GM21825 (cell line): ENCODE measurements around the gene CRIP2.
A peak's percentile ranks its signal among the peaks of the same experiment; 100 is the strongest.

ENCODE experiments used
- ATAC-seq: cut with Tn5 transposase; IDR thresholded peaks from one replicate; pipeline ENCODE4 v1.9.1; 2021; ENCODE audit warnings: mild to moderate bottlenecking, moderate library complexity; ENCODE audit not compliant: unreplicated experiment

The CRIP2 gene

DNA sequence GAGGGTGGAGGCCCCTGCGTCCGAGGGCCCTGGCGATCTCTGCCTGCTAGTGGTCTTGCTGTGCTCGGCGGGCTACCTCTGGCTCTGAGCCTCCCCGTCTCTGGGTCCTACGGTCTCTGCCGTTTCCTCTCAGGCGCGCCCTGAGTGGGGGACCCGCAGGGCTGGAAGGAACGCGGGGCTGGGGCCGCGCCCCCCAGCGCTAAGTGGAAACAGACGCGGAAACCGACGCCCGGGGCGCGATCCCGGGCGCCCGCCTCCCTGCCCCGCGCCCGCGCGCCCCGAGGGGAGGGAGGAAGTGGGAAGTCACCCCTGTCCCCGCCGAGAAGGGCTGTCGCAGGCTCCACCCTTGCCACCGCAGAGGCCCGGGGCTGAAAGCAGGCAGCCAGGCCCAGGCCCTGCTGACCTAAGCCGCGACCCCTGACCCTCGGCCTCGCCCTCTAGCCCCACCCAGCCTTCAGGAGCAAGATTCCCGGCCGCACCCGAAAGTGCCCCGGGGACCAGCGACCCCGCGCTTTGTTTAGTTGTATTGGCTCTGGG is 12.9 kb downstream of the CRIP2 start:
- no peak for ATAC-seq

DNA sequence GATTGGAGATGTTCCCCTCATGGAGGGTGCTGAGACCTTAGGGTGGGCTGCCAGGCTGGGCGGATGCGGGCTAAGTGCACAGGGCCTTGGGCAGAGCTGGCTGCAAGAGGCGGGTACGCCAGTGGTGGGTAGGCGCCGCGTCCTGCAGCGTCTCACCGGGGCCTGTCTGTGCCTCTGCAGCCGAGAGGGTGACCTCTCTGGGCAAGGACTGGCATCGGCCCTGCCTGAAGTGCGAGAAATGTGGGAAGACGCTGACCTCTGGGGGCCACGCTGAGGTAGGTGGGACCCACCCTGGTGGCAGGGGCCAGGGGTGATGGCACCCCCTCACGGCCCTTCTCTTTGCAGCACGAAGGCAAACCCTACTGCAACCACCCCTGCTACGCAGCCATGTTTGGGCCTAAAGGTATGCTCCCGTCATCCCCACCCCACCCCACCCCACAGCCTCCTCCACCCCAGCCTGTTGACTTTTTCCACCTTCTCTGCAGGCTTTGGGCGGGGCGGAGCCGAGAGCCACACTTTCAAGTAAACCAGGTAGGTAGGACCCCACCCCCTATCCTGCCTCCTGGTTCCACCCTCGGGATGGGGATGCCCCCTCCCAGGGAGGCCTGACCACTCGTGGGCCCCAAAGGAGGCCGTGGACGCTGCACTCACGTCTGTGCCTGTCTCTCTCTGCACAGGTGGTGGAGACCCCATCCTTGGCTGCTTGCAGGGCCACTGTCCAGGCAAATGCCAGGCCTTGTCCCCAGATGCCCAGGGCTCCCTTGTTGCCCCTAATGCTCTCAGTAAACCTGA is 13.6 kb downstream of the CRIP2 start:
- ATAC-seq: no peak

DNA sequence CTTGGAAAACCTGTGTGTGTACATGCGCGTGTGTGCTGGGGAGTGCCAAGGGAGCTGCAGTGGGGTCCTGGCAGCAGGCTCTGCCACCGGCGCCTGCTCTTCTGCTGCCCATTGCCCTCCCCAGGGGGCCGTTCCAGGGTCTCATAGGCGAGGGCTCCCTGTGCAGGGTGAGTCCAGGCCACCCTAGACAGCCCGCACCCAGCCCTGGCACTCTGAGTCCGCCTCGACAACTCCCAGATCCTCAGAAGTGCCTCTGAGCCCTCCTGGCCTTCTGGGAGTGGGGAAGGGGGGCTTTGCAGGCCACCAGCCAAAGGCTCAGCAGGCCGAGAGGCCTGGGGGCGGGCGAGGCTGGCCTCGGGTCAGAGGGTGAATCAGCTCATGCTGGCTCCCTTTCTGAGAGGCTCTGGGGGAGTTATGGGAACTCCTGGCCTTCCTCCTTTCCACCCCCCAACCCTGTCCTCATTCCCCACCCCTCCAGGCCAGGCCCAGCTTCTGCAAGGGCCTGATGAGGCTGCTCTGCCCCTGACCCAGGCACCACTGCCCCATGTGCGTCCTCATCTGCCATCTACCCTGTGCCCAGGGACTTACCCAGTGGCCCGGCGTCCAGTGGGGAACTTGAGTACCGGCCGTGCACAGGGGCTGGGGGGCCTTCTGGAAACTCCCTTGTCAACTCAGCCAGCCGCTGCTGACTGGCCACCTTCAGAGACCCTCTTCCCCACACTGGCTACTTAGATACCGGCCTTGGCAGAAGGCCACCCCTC is 14.3 kb downstream of the CRIP2 start:
- no peak for ATAC-seq

DNA sequence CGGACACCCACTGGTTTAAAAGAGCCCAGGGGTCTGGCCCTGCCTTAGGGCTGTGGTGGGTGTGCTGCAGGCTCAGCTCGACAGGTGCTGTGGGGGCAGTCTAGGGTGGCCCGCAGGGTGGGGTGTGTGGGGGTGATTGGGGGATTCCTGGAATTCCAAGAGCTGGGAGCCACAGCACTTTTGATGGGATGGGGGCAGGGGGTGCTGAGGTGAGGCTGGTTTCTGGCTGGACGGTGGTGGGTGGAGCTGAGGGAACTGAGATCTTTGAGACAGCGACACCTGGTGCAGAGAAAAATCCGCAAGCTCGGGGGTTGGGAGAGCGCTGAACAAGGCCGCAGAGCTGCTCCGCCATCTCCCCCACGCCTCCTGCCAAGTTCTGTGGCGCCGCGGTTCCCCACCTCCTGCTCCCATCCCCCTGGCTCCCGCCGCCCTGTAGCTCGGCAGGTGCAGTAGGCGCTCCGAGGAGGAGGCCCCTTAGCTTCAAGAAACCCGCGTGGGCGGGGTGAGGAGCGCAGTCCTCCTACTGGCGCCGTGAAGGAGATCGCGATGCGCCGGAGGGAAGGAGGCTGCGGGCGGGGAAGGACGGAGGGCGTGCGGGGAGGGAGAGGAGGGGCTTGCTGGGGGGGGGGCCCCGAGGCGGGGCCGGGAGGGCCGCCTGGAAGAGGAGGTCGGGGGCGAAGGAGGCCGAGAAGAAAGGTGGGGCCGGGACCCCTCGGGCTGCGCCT is 15.1 kb downstream of the CRIP2 start:
- ATAC-seq: no peak

DNA sequence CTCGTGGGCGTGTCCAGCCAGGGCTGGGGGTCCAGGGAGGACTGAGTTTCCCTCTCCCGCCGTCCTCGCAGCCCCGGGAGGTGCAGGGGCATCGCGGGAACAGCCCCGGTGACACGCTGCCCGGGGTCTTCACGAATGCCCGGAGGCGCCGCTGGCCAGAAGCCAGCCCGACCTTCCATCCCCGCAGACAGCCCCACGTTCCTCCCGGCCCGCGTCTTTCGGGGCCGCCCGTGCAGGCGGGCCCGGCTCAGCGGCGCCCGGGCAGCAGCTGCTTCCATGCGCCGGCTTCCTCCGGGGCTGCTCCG is 15.6 kb downstream of the CRIP2 start:
- ATAC-seq: peak; percentile 1

DNA sequence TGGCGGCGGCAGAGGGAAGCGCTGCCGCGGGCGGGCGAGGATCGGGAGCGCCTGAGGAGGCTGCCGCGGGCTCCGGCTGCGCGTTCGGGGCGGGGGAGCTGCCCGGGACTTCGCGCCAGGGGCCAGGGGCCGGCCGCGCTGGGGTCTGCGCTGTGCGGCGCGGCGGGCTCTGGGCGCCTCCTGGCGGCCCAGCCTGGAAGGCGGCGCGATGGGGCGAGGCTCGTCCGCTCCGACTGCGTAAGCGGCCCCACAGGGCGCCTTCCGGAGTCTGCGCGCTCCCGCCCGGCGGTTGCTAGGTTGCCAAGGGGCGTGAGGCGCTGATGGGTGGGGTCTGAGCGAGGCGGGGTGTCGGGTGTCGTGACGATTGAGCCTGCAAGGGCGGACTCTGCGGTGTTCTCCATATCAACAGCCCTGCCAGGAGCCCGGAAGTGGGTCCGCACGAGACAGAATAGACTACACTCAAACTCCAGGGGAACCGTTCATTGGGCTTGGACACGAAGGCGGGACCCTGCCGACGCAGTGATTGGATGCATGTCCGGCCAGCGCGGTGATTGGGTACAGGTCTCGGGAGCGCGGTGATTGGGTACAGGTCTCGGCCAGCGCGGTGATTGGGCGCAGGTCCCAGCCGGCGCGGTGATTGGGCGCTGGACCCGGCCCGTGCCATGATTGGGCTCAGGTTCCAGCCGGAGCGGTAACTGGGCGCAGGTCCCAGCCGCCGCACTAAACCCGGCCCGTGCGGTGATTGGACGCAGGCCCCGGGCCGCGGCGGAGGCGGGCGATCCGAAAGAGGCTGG is 16.1 kb downstream of the CRIP2 start, which contains the start of gene TEDC1:
Gene TEDC1 (plus strand): TSS at position 675 of the 794 bp plus-strand sequence. CDS start 130 bp downstream, outside the sequence.
- ATAC-seq: peak; percentile 54

DNA sequence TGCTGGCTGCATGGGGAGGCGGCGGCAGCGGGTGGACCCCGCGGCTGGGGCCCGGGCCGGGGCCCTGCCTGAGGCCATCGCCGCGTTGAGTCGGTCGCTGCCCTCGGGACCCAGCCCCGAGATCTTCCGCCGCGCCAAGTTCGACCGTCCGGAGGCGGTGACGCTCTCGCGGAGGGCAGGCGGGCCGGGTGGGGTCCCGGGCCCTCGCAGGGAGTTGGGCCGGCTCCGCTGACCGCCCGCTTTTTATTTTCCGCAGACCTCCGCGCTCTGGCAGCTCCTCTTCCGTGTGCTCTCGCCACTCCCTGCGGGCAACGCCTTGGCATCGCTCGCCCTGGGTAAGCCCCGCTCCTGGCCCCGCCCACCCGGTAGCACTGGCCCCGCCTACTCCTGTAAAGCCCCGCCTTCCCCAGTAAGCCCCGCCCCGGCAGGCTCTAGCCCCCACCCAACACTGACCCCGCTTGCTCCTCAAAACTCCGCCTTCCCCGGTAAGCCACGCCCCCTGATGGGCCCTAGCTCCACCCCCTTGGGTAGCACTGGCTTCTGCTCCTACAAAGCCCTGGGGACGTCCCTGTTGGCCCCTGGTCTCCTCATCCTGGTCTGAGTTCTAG is 16.8 kb downstream of the CRIP2 start:
- no peak for ATAC-seq

DNA sequence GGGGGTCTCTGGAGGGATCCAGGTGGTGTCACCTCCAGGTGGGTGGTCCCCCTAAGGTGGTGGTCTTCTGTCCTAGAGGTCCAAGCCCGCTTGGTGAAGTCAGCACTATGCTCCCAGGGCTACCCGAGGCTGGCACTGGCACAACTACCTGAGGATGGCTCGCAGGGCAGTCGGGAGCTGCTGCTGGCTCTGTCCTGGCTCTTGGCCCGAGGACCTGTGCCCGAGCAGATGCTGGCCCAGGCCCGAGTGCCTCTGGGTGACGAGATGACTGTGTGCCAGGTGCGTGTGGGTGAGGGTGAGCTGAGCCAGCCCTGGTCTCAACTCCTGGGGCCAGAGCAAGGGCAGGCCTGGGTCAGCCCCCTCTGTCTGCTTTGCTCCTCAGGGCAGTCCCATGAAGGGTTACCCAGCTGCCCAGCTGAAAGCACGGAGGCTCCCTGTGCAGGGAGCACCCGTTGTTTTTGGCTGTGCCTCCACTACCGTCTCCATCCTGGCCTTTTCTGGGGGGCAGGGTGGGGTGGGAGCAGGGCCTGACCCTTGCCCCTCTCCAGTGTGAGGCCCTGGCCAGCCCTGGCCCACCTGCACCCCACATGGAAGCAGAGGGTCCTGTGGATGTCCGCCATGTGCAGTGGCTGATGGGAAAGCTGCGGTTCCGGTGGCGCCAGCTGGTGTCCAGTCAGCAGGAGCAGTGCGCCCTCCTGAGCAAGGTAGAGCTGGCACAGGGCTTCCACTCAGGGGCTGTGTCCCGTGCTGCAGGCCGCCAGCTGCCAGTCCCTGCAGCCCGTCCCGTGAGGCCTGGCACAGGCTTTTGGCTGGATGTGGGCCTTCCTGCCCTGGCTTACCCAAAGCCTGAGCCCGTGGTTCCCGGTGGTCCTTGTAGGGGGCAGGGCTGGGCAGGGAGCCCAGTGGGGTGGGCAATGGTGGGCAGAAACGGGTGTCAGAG is 17.7 kb downstream of the CRIP2 start:
- ATAC-seq: no peak

DNA sequence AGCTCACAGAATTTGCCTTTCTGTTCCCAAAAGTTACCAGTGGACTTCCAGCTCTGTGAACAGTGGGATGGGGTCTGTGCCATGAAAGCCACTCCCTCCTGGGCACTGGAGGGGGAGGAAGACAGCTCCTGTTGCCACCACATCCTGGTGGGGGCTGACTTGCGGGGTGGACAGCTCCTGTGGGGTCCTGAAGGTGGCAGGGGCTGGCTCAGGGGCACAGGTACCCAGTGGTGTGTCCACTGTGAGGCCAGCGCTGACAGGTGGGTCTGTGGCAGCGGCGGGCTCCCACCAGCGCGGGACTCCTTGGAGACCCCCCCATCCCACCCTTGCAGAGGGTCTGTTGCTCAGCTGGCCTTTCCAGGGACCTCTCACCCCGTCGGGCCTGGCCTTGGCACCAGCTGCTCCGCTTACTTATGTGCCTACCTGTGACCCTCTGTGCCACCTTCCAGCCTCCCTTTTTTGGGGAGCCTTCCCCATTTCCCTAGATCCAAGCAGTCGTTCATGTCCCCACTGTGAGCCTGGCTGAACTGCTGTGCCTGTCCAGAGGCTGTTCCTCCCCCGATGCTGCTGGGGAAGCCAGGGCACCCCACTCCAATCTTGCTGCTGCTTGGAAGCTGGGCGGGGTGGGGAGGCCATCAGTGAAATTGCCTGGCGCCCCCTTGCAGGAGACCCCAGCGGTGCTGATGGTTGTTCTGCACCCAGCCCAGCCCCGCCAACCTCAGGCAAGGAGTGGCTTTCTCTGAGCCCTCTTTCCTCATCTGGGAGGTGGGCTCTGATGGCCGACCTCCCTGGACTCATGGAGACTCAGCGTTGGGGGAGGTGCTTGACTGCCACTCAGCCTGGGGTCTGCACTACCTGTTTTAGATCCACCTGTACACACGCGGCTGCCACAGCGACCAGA is 18.6 kb downstream of the CRIP2 start:
- no peak for ATAC-seq

DNA sequence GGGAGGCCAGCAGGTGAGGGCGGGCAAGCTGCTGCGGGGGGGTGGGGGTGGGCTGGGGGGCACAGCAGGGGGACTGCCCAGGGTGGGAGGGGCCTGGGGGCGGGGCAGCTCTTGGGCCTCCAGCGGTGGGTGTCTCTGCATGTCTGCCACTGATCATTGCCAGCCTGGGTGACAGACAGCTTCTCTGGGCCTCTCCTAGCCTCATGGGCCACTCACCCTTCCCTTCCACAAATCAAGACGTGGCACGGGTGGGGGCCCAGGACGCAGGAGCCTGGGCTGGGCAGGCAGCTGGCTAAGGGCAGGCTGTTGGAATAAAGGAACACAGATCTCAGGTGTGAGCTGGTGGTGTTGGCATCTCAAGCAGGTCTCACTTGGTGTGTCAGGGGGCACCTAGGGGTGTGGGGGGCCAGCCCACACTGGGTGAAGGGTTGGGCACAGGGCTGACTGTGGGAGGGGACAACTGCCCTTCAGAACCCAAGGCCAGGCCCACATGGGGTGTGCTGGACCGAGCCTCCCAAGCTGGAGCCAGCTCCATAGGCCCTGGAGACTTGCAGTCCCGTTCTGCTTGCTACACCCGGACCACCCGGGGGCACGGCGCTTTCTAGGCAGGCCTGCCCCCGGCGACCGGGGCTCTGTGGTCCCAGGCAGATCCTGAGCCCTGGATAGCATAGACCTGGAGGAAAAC is 19.4 kb downstream of the CRIP2 start:
- ATAC-seq: no peak

DNA sequence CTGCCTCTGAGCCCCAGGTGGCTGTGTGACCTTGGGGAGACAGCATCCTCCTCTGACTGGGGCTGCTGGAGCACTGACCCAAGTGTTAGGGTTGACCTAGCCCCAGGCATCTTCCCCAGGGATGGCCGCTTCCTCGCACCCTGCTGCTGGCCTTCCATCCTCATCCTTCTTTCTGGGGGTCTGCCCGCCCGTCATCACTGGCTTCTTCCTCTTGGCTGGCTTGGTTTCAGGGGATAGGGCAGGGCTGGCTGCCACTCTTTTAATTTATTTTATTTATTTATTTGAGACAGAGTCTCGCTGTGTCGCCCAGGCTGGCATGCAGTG is 19.9 kb downstream of the CRIP2 start:
- no peak for ATAC-seq

DNA sequence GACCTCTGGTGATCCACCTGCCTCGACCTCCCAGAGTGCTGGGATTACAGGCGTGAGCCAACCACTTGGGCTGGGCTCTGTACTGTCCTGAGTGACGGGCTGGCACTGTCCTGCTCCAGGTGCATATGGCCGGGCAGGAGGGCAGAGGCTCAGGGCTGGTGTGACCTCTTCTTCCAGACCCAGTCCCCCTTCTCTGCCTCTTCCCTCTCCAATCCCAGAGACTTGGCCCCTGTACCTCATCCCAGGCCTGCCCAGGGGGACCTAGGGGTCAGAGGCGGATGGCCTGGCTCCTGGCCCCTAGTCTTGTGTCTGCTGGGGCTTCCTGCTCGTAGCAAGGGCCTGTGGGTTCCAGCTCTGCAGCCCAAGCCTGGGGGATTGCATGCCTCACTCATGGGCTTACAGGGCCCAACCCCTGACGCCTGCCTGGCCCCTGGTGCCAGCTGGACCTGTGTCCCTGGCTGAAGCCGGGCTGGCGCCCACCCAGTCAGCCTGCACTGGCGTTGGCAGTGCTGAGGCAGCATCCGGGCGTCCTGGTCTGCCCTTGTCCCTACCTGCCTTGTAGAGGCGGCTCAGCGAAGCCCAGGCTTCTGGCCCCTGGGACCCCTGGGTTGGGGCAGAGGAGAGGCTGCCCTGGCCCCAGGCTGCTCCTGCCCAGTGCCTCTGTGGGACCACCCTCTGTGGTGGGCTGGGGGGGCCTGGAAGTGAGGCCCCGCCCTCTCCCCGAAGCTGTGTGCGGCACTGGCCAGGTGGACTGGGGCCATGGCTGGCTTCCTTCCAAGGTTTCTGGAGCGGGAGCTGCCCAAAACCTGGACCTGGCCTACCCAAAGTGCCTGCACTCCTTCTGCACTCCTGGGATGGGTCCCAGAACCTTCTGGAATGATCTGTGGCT is 20.7 kb downstream of the CRIP2 start:
- no peak for ATAC-seq

DNA sequence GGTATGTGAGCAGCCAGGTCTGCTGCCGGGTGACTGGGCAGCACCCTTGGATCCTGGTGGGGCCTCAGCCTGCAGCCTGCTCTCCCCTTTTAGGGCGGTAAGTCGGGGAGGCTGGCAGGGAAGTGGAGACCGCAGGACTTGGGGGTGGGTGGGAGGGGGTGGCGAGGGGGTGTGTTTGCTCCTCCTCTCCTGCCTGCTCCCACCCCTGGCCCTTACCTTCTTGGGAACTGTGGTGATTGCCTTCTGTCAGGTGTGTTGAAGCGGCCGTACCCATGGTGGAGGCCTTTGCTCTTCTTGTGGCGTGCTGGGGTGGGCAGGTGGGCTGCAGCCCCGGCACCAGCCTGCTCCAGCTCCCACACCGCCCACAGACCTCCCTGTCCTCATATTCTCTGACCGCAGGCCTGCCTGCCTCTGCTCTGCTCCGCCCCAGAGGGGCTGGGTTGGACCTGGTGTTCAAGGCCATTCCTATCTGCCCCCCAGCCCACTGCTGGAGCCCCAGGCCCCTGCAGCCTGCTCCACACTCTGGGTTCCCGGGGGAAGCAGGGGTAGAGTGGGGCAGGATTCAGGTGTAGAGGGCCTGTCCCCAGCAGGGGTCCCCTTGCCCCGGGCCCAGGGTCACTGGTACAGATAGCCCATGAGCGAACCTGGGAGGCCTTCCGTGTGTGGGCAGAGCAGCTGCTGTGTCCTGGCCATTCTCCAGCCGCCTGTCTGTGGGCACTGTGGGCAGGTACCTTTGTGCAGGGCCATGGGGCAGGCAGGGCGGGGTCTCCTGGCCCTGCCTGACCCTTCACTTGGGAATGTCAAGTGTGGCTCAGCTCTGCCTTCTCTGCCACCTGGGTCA is 21.6 kb downstream of the CRIP2 start:
- ATAC-seq: no peak

DNA sequence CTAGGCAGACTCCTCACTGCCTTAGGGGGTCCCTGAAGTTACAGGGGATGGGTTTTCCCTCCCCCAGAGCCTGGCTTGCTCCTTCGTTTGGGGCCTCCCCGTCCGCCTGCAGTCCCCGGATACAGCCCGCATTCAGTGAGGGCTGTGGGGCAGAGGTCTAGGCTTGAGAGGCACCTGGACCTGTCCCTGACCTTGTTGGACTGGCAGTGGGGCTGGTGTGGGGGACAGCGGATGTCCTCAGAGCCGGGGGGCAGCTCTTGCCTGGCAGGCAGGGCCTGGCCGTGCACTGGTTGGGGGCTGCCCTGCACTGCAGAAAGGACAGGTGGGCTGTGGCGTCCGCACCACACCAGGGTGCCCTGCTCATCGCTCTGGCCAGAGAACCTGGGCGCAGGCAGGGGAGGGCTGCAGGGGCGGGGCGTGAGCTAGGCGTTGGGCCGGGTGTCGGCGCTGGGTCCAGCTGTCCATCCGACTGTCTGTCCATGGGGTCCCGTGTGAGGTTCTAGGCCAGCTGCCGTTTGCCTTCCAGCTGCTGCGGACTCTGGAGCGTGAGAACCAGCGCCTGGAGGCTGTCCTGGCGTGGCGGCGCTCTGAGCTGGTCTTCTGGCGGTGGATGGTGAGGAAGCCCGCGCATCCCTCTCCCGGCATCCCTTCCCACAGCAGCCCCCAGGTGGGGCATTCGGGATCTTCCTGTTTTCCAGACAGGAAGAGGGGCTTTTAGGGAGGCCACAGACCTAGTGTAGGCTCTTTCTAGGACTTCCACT is 22.4 kb downstream of the CRIP2 start:
- ATAC-seq: no peak
